Stomach (tissue), 9 donors: Measurements from ENCODE around the gene POLL. TPM values are rescaled to one million over a fixed set of nuclear protein-coding genes. Genes with fewer than 3 reads are reported as not detected.
A peak's percentile ranks its signal among the peaks of the same experiment; 100 is the strongest.

Experiments
- DNase-seq, 2 donors: peaks; one replicate each; pipeline versions ENCODE4 v3.0.0 to v3.0.0-alpha.2; 2013 to 2019
- H3K27ac ChIP-seq, 5 donors: fragments of 200-600 bp in 4 of 5; sonication (generic) in 4 of 5; one replicate each; pipeline ENCODE4 v1.5.1; 2013 to 2019; ENCODE audit warnings: mild to moderate bottlenecking in 1 of 5, moderate library complexity in 1 of 5
- H3K27me3 ChIP-seq, 3 donors: fragments of 200-600 bp; sonication (generic); one replicate each; pipeline ENCODE4 v1.5.1; 2017 to 2019; ENCODE audit warnings: mixed run types in 1 of 3
- H3K36me3 ChIP-seq, 4 donors: fragments of 200-600 bp; sonication (generic); 1 replicate in 3 of 4; 2 replicates in 1 of 4; pipeline ENCODE4 v1.5.1; 2016 to 2019
- H3K4me1 ChIP-seq, 4 donors: fragments of 200-600 bp; sonication (generic); one replicate each; pipeline ENCODE4 v1.5.1; 2016 to 2019
- H3K4me3 ChIP-seq, 4 donors: fragments of 200-600 bp; sonication (generic) in 3 of 4; one replicate each; pipeline ENCODE4 v1.5.1; 2016 to 2019; ENCODE audit warnings: mild to moderate bottlenecking in 1 of 4
- H3K9me3 ChIP-seq, 4 donors: fragments of 200-600 bp; sonication (generic); one replicate each; pipeline ENCODE4 v1.5.1; 2016 to 2019
- CTCF ChIP-seq, 7 experiments: fragments of 450-650 bp in 4 of 7; fragments of 200-600 bp in 3 of 7; sonication (generic) in 3 of 7; IDR thresholded peaks; one replicate each; pipeline ENCODE4 v1.5.1; 2016 to 2019; ENCODE audit warnings: antibody characterized with exemption in 7 of 7, control low read depth in 2 of 7, mild to moderate bottlenecking in 1 of 7
- EP300 ChIP-seq: sonication (generic); formaldehyde crosslinking; IDR thresholded peaks from one replicate; pipeline ENCODE4 v1.6.1; 2017; ENCODE audit warnings: antibody characterized with exemption
- POLR2A ChIP-seq, 4 donors: fragments of 450-650 bp; IDR thresholded peaks; one replicate each; pipeline ENCODE4 v1.6.1; 2016; ENCODE audit warnings: antibody characterized with exemption in 4 of 4, control low read depth in 2 of 4, mild to moderate bottlenecking in 1 of 4, moderate library complexity in 1 of 4
- POLR2AphosphoS5 ChIP-seq, 3 donors: sonication (generic); formaldehyde crosslinking; IDR thresholded peaks; one replicate each; pipeline ENCODE4 v1.6.1; 2016; ENCODE audit warnings: antibody characterized with exemption in 3 of 3
- WGBS, 5 donors: extraction: QIAGEN DNeasy Blood & Tissue Kit in 3 of 5; methylation state at CpG; one replicate each; pipeline versions ENCODE4 v1.1.5 to v1.1.7; 2013 to 2018; 5-methylcytosine and 5-hydroxymethylcytosine counted together
- intact Hi-C: fragments of 100-400 bp; cut with DNase I; formaldehyde crosslinking; loops from one replicate; pipeline ENCODE4 v1.15.1; 2023; ENCODE audit warnings: low total_unique reads
- polyA plus RNA-seq, 3 donors: library from polyadenylated mRNA; stranded (reverse); fragments of 200-250 nt; gene quantifications; one replicate each; pipeline ENCODE4 v1.2.3, GENCODE V29; 2013
- total RNA-seq, 5 donors: library from RNA; depleted of rRNA; stranded (reverse); fragments of >200 nt; gene quantifications; one replicate each; pipeline versions ENCODE4 v1.1.0 to v1.2.3, GENCODE V29; 2014 to 2016
- donor health status: healthy with polysubstance abuse.
- donor health status: Bipolar disorder and iron deficiency.
- donor health status: healthy.

POLL gene
- total and polyA plus RNA-seq, 8 donors, result 12.9 to 122 (median 34.2) TPM

GRCh38 chr10:101560298-101561067 is 27.6 kb downstream of the POLL start:
- 39 to 73% (median 66%) methylated on average over 2 of the region's 2 CpGs for whole genome bisulfite sequencing, 5 donors
- no peaks in the 10 kb centered on the region for H3K4me1 ChIP-seq
- H3K4me3 ChIP-seq, result no peak overlapping the region
- peak in 1 of 2 donors; percentile 22 for DNase-seq
- intact Hi-C loops, result no loop called here
- H3K9me3 ChIP-seq, result no peaks in the 10 kb centered on the region
- H3K27ac ChIP-seq, result no peak overlapping the region
- TF ChIP-seq CTCF (IDR thresholded peaks at IDR 0.05), result no peak
- TF ChIP-seq EP300, result no peak
- TF ChIP-seq POLR2AphosphoS5 (IDR thresholded peaks at IDR 0.05), result no peak
- H3K27me3 ChIP-seq, result peaks cover 0 to 58% (median 13%) of the 10 kb centered on the region in 3 donors
- H3K36me3 ChIP-seq, result peaks cover 0 to 8% (median 2%) of the 10 kb centered on the region in 4 donors

GRCh38 chr10:101559596-101560297 is 28.3 kb downstream of the POLL start:
- WGBS, 5 donors, result 72 to 82% (median 77%) methylated on average over 11 to 12 of the region's 12 CpGs
- TF ChIP-seq CTCF (IDR thresholded peaks at IDR 0.05) (no peak), POLR2A (IDR thresholded peaks at IDR 0.05) (no peak)
- Histone ChIP-seq H3K36me3 (peaks cover 0 to 15% (median 6%) of the 10 kb centered on the region in 4 donors), H3K27ac (no peak overlapping the region), H3K4me1 (no peaks in the 10 kb centered on the region), H3K27me3 (peaks cover 0 to 51% (median 6%) of the 10 kb centered on the region in 3 donors), H3K4me3 (no peak overlapping the region), H3K9me3 (no peaks in the 10 kb centered on the region)
- intact Hi-C loops, result no loop called here
- DNase-seq, result no peak

- no peaks in the 10 kb centered on the region for H3K9me3 ChIP-seq
- H3K4me1 ChIP-seq, result no peaks in the 10 kb centered on the region
- no peak overlapping the region for H3K27ac ChIP-seq
- no peak overlapping the region for H3K4me3 ChIP-seq
- TF ChIP-seq EP300, result no peak
- TF ChIP-seq CTCF (IDR thresholded peaks at IDR 0.05), result no peak
- TF ChIP-seq POLR2A (IDR thresholded peaks at IDR 0.05), result no peak
- TF ChIP-seq POLR2AphosphoS5 (IDR thresholded peaks at IDR 0.05), result no peak
- WGBS, 5 donors, result 68 to 83% (median 72%) methylated on average over 17 to 18 of the region's 18 CpGs
- peaks cover 0 to 43% (median 6%) of the 10 kb centered on the region in 3 donors for H3K27me3 ChIP-seq
- intact Hi-C loops, result no loop called here
- peak in 1 of 2 donors; percentile 44 for DNase-seq
- peaks cover 3 to 23% (median 12%) of the 10 kb centered on the region in 4 donors for H3K36me3 ChIP-seq
These were observed 29.1 kb downstream of the POLL start for GRCh38 chr10:101558671-101559595.

- intact Hi-C loops, result no loop called here
- no peak for TF ChIP-seq POLR2A (IDR thresholded peaks at IDR 0.05)
- Histone ChIP-seq H3K27ac (no peak overlapping the region), H3K4me3 (no peak overlapping the region), H3K4me1 (no peaks in the 10 kb centered on the region), H3K36me3 (peaks cover 5 to 31% (median 20%) of the 10 kb centered on the region in 4 donors), H3K27me3 (peaks cover 0 to 35% (median 4%) of the 10 kb centered on the region in 3 donors), H3K9me3 (no peaks in the 10 kb centered on the region)
- DNase-seq, result no peak
- 42 to 72% (median 58%) methylated on average over 2 of the region's 2 CpGs for WGBS, 5 donors
These were observed 29.9 kb downstream of the POLL start for GRCh38 chr10:101558204-101558603.
